ENCODE data around the gene ACOT7.

Gene ACOT7

GRCh38 chr1:6268415-6268814 is 125.2 kb downstream of the ACOT7 start:
- Histone ChIP-seq H3K4me3 (ENCODE audit: low read depth, low read length, poor library complexity, severe bottlenecking) (no peak overlapping the region), H3K4me1 (ENCODE audit: insufficient read depth, low read length, severe bottlenecking) (no peaks in the 10 kb centered on the region), H3K9ac (ENCODE audit: low read length) (no peak overlapping the region), H3K9me3 (ENCODE audit: low read length) (no peaks in the 10 kb centered on the region), H3K36me3 (ENCODE audit: insufficient read depth, low read length) (no peaks in the 10 kb centered on the region), H3K79me2 (ENCODE audit: insufficient read depth, low read length) (no peaks in the 10 kb centered on the region), H4K20me1 (ENCODE audit: insufficient read depth, low read length) (no peaks in the 10 kb centered on the region), H3K9me2 (ENCODE audit: low read depth, low read length) (no peaks in the 10 kb centered on the region), H3K4me2 (ENCODE audit: low read length) (no peak overlapping the region), H3K27ac (ENCODE audit: low read depth, low read length, poor library complexity, severe bottlenecking) (no peak overlapping the region), H2AFZ (ENCODE audit: low read length) (no peak overlapping the region), H3F3A (ENCODE audit: insufficient read depth, low read length) (no peaks in the 10 kb centered on the region), H3K27me3 (ENCODE audit: insufficient read depth, low read length) (peaks cover 8% of the 10 kb centered on the region; the same call in 1 of the 2 replicates)
- TF ChIP-seq EZH2 (IDR thresholded peaks at IDR 0.05; ENCODE audit: borderline replicate concordance, low read length), result no peak
- TF ChIP-seq CTCF (IDR thresholded peaks at IDR 0.05; ENCODE audit: low read length), result no peak

- Histone ChIP-seq H3K9me3 (ENCODE audit: low read length) (no peaks in the 10 kb centered on the region), H3K36me3 (ENCODE audit: insufficient read depth, low read length) (no peaks in the 10 kb centered on the region), H3K4me3 (ENCODE audit: low read depth, low read length, poor library complexity, severe bottlenecking) (no peak overlapping the region), H4K20me1 (ENCODE audit: insufficient read depth, low read length) (no peaks in the 10 kb centered on the region), H3K79me2 (ENCODE audit: insufficient read depth, low read length) (no peaks in the 10 kb centered on the region), H3F3A (ENCODE audit: insufficient read depth, low read length) (no peaks in the 10 kb centered on the region), H3K4me2 (ENCODE audit: low read length) (no peak overlapping the region), H2AFZ (ENCODE audit: low read length) (no peak overlapping the region), H3K27me3 (ENCODE audit: insufficient read depth, low read length) (peaks cover 8% of the 10 kb centered on the region; the same call in 1 of the 2 replicates), H3K9ac (ENCODE audit: low read length) (no peak overlapping the region), H3K27ac (ENCODE audit: low read depth, low read length, poor library complexity, severe bottlenecking) (no peak overlapping the region), H3K9me2 (ENCODE audit: low read depth, low read length) (no peaks in the 10 kb centered on the region), H3K4me1 (ENCODE audit: insufficient read depth, low read length, severe bottlenecking) (no peaks in the 10 kb centered on the region)
- TF ChIP-seq EZH2 (IDR thresholded peaks at IDR 0.05; ENCODE audit: borderline replicate concordance, low read length) (no peak), CTCF (IDR thresholded peaks at IDR 0.05; ENCODE audit: low read length) (no peak)
Measured at GRCh38 chr1:6267686-6268322, 125.8 kb downstream of the ACOT7 start.

GRCh38 chr1:6266641-6267040 is 126.9 kb downstream of the ACOT7 start:
- H3K4me3 ChIP-seq (ENCODE audit: low read depth, low read length, poor library complexity, severe bottlenecking), result no peak overlapping the region
- no peaks in the 10 kb centered on the region for H4K20me1 ChIP-seq (ENCODE audit: insufficient read depth, low read length)
- no peaks in the 10 kb centered on the region for H3K4me1 ChIP-seq (ENCODE audit: insufficient read depth, low read length, severe bottlenecking)
- no peak overlapping the region for H3K9ac ChIP-seq (ENCODE audit: low read length)
- H3K9me2 ChIP-seq (ENCODE audit: low read depth, low read length), result no peaks in the 10 kb centered on the region
- H3F3A ChIP-seq (ENCODE audit: insufficient read depth, low read length), result no peaks in the 10 kb centered on the region
- H3K36me3 ChIP-seq (ENCODE audit: insufficient read depth, low read length), result no peaks in the 10 kb centered on the region
- no peak overlapping the region for H3K27ac ChIP-seq (ENCODE audit: low read depth, low read length, poor library complexity, severe bottlenecking)
- TF ChIP-seq CTCF (IDR thresholded peaks at IDR 0.05; ENCODE audit: low read length) (no peak), EZH2 (IDR thresholded peaks at IDR 0.05; ENCODE audit: borderline replicate concordance, low read length) (no peak)
- peaks cover 8% of the 10 kb centered on the region; the same call in 1 of the 2 replicates for H3K27me3 ChIP-seq (ENCODE audit: insufficient read depth, low read length)
- no peak overlapping the region for H2AFZ ChIP-seq (ENCODE audit: low read length)
- no peak overlapping the region for H3K4me2 ChIP-seq (ENCODE audit: low read length)
- no peaks in the 10 kb centered on the region for H3K79me2 ChIP-seq (ENCODE audit: insufficient read depth, low read length)
- no peaks in the 10 kb centered on the region for H3K9me3 ChIP-seq (ENCODE audit: low read length)
